A673 (cell line): ENCODE results near the gene GALC.

Source experiments
- CTCF ChIP-seq: fragments of 300-800, 200-600 bp; sonication (generic); conservative IDR thresholded peaks from 2 replicates; pipeline ENCODE4 v1.5.1; 2017; ENCODE audit warnings: low read depth, mild to moderate bottlenecking, antibody characterized with exemption, low read length, moderate library complexity, mixed read lengths
- EZH2 ChIP-seq: fragments of 200-600 bp; sonication (generic); IDR thresholded peaks from 2 replicates; pipeline ENCODE4 v1.6.1; 2017; ENCODE audit warnings: borderline replicate concordance, low read depth, mild to moderate bottlenecking, mixed read lengths, antibody characterized with exemption, low read length; ENCODE audit not compliant: poor library complexity, severe bottlenecking

- no peak for TF ChIP-seq CTCF
- no peak for TF ChIP-seq EZH2
Observed at GRCh38 chr14:87935081-87935828, 57.7 kb downstream of the GALC start.
